Thoracic aorta (tissue), 2 donors: ENCODE results near the gene TIMM44. TPM values are rescaled to one million over a fixed set of nuclear protein-coding genes. Genes with fewer than 3 reads are reported as not detected.
"Not testable (repeated sequence)": the region's sequence is repeated elsewhere in the genome, so short reads cannot be mapped to it uniquely, and the experiment has no call there.

Experiments
- ATAC-seq: fragments of 150-250 bp; one replicate; pipeline ENCODE4 v1.8.0; 2017; ENCODE audit warnings: low read depth; ENCODE audit not compliant: insufficient number of reproducible peaks, low FRiP score
- DNase-seq: peaks from one replicate; pipeline ENCODE4 v3.0.0-alpha.2; 2020; ENCODE audit warnings: low spot score
- H3K27ac ChIP-seq, 2 donors: fragments of 200-600 bp; sonication (generic); 1 replicate in 1 of 2; 2 replicates in 1 of 2; pipeline ENCODE4 v1.5.1; 2016; ENCODE audit warnings: mild to moderate bottlenecking in 2 of 2, moderate library complexity in 2 of 2
- H3K27me3 ChIP-seq: fragments of 200-600 bp; sonication (generic); replicated peaks from 2 replicates; pipeline ENCODE4 v1.6.0; 2016; ENCODE audit warnings: mild to moderate bottlenecking; ENCODE audit not compliant: insufficient read depth
- H3K36me3 ChIP-seq: fragments of 200-600 bp; sonication (generic); one replicate; pipeline ENCODE4 v1.5.1; 2016
- H3K4me1 ChIP-seq, 2 donors: fragments of 200-600 bp; sonication (generic); 1 replicate in 1 of 2; 2 replicates in 1 of 2; pipeline versions ENCODE4 v1.5.1 to v1.6.0; 2016; ENCODE audit warnings: low read depth in 2 of 2, mild to moderate bottlenecking in 1 of 2; ENCODE audit not compliant: control insufficient read depth in 1 of 2
- H3K4me3 ChIP-seq: fragments of 200-600 bp; sonication (generic); 2 replicates; pipeline ENCODE4 v1.5.1; 2016; ENCODE audit warnings: mild to moderate bottlenecking
- H3K9me3 ChIP-seq: fragments of 200-600 bp; sonication (generic); 2 replicates; pipeline ENCODE4 v1.5.1; 2016
- CTCF ChIP-seq: fragments of 200-600 bp; sonication (generic); IDR thresholded peaks from one replicate; pipeline ENCODE4 v1.5.1; 2019; ENCODE audit warnings: antibody characterized with exemption
- total RNA-seq, 2 donors: library from RNA; depleted of rRNA; stranded (reverse); fragments of >200 nt; gene quantifications; one replicate each; pipeline versions ENCODE4 v1.1.0 to v1.2.3, GENCODE V29; 2016

TIMM44 gene
- total RNA-seq, 2 donors from 2014 or later, result 51.2 to 77.6 TPM

GRCh38 chr19:7965921-7966665, 22.6 kb upstream of the TIMM44 start:
- Histone ChIP-seq H3K4me3 (no peak overlapping the region), H3K27ac (no peak overlapping the region), H3K36me3 (peaks cover 51% of the 10 kb centered on the region), H3K4me1 (no peaks in the 10 kb centered on the region), H3K27me3 (no peaks in the 10 kb centered on the region), H3K9me3 (no peaks in the 10 kb centered on the region)
- DNase-seq (no peak), ATAC-seq (no peak)
- no peak for TF ChIP-seq CTCF

GRCh38 chr19:7965259-7965841, 21.9 kb upstream of the TIMM44 start:
- H3K27me3 ChIP-seq, result no peaks in the 10 kb centered on the region
- H3K4me3 ChIP-seq, result no peak overlapping the region
- H3K27ac ChIP-seq, result no peak overlapping the region
- peaks cover 47% of the 10 kb centered on the region for H3K36me3 ChIP-seq
- H3K9me3 ChIP-seq, result no peaks in the 10 kb centered on the region
- H3K4me1 ChIP-seq, result no peaks in the 10 kb centered on the region
- no peak for ATAC-seq
- no peak for TF ChIP-seq CTCF
- DNase-seq, result no peak

- Histone ChIP-seq H3K27ac (no peak overlapping the region), H3K27me3 (no peaks in the 10 kb centered on the region), H3K36me3 (peaks cover 54% of the 10 kb centered on the region), H3K9me3 (no peaks in the 10 kb centered on the region), H3K4me1 (no peaks in the 10 kb centered on the region), H3K4me3 (no peak overlapping the region)
- DNase-seq, result no peak
- ATAC-seq, result no peak
- no peak for TF ChIP-seq CTCF
Observed at GRCh38 chr19:7963566-7963965, 20.1 kb upstream of the TIMM44 start.

- no peaks in the 10 kb centered on the region for H3K27me3 ChIP-seq
- no peak for DNase-seq
- H3K4me1 ChIP-seq, result no peaks in the 10 kb centered on the region
- no peak for TF ChIP-seq CTCF
- H3K27ac ChIP-seq, result no peak overlapping the region
- no peak for ATAC-seq
- H3K9me3 ChIP-seq, result no peaks in the 10 kb centered on the region
- no peak overlapping the region for H3K4me3 ChIP-seq
- H3K36me3 ChIP-seq, result peaks cover 49% of the 10 kb centered on the region
Observed at GRCh38 chr19:7962644-7963268, 19.3 kb upstream of the TIMM44 start.

- no peak for DNase-seq
- Histone ChIP-seq H3K9me3 (no peaks in the 10 kb centered on the region), H3K27me3 (no peaks in the 10 kb centered on the region), H3K4me3 (no peak overlapping the region), H3K36me3 (peaks cover 42% of the 10 kb centered on the region), H3K27ac (no peak overlapping the region), H3K4me1 (no peaks in the 10 kb centered on the region)
- ATAC-seq, result no peak
- TF ChIP-seq CTCF, result no peak
Observed at GRCh38 chr19:7961920-7962626, 18.6 kb upstream of the TIMM44 start.

GRCh38 chr19:7961082-7961481, 17.6 kb upstream of the TIMM44 start:
- not testable (repeated sequence) for H3K4me1 ChIP-seq, ATAC-seq, DNase-seq, H3K27ac ChIP-seq, H3K9me3 ChIP-seq, H3K4me3 ChIP-seq, H3K27me3 ChIP-seq
- peaks cover 32% of the 10 kb centered on the region for H3K36me3 ChIP-seq
